GM12873 (cell line): ENCODE data around the gene VIPR2.

Experiments used
- CTCF ChIP-seq: IDR thresholded peaks from 2 replicates; pipeline ENCODE4 v1.5.1; 2012; ENCODE audit warnings: low read depth, mild to moderate bottlenecking, moderate library complexity, low read length, control low read depth; ENCODE audit not compliant: insufficient read depth; ENCODE audit errors: missing control alignments

VIPR2 gene

GRCh38 chr7:159147246-159147645 is 2.6 kb upstream of the VIPR2 start:
- TF ChIP-seq CTCF = no peak

GRCh38 chr7:159146084-159146858 is 1.6 kb upstream of the VIPR2 start:
- TF ChIP-seq CTCF = no peak

- no peak for TF ChIP-seq CTCF
Measured at GRCh38 chr7:159145490-159145855, 806 bp upstream of the VIPR2 start.

- TF ChIP-seq CTCF = no peak
Measured at GRCh38 chr7:159143780-159144757, 598 bp downstream of the VIPR2 start.

- TF ChIP-seq CTCF = no peak
Measured at GRCh38 chr7:159142730-159143129, 1.9 kb downstream of the VIPR2 start.

GRCh38 chr7:159142199-159142598 is 2.5 kb downstream of the VIPR2 start:
- TF ChIP-seq CTCF = no peak

- TF ChIP-seq CTCF = no peak
Measured at GRCh38 chr7:159141660-159142059, 3.0 kb downstream of the VIPR2 start.
